ENCODE results near the gene KCNIP2. TPM values are rescaled to one million over a fixed set of nuclear protein-coding genes. Genes with fewer than 3 reads are reported as not detected.
A peak's percentile ranks its signal among the peaks of the same experiment; 100 is the strongest.

The KCNIP2 gene
- 2.5 TPM for total RNA-seq

- no peak for DNase-seq (ENCODE audit: low spot score)
Observed at GRCh38 chr10:101843032-101844021, at the start of gene KCNIP2. Gene KCNIP2, minus strand, starts transcription at chr10:101843800. Its CDS starts 232 bp downstream, at chr10:101843568.

DNA sequence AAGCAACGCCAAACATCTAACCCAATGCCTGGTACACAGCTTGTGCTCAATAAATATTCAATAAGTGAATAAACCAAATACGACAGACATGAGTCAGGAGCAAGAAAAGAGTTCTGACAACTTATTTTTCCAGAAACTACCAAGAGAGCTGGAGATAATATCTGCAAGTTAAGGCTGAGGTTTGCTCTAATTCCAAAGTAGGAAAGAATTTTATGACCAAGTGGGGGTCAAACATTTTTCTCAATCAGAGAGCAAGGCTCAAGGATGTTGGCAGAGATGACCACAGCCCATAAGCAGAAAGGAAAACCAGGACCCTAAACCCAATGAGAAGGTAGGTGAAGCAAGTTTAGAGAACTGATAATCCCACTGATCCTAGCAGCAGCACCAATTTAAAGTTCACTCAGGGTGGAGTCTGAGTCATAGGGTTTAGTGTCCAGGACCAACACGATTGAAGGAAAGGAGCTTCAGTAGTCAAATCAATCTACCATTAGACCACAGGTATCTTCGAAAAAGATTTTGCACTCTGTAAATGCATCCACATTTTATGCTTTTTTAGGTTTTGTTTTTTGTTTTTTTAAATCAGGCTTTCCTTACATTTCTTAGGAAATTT, 49.3 kb upstream of the KCNIP2 start:
- DNase-seq (ENCODE audit: low spot score), result no peak

DNA sequence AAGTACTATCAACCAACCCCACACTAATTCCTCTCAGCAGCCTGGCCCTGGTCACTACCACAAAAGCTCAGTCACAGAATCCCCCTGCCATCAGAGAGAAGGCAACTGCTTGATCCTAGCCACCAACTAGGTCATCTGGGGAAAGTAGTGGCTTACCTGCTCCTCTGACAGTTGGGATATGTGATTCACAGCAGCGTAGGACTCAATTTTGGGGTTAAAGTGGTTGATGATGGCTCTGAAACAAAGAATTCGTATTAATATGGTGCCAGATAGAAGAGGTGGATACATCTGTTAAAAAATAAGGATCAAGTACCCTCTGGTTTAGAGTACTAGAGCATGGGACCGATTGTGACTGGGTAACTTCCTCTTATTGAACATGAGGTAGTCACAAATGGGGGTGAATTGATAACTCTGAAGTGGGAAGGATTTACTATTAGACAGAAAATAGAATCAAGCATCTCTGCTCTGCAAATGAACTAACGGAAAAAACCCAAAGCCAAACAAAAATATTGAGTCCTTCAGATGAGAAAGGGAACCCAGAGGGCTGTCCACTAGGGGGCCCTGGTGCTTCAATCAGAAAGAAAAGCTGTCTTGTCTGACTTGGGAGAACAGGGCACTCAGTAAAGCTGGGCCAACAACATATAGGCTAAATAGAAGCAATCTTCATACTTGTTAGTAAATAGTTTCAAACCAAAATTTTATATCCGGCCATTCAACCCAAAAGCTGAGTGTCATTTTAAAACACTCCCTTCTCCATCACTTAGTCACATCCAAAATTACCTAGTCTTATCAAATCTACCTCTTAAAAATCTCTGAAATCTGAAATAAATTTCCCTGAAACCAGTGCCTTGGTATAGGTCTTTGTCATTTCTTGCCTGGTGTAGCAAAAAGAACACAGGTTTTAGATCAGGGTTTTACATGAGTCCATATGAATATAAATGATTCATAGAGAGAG, 45.9 kb upstream of the KCNIP2 start:
- peak; percentile 74 for DNase-seq (ENCODE audit: low spot score)

GRCh38 chr10:101888251-101888949, 44.8 kb upstream of the KCNIP2 start:
- DNase-seq (ENCODE audit: low spot score), result no peak

DNA sequence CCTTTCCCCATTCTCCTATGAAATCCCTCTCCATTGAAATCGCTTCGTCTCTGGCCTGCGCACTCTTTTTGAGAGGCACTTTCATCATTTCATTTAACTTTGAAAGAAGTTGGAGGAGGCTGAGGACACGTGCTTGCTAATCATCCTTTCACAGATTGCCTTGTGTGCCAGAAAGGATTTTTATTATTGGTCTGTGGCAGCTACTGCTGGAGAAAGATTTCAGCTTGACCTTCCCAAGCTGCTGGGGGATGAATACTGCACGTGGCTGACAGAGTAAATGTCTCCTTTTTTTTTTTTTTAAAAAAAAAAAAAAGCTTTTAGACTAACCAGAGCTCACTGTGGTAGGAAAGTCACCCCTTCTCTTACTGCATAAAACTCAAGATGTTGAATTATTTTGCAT, 44.2 kb upstream of the KCNIP2 start:
- no peak for DNase-seq (ENCODE audit: low spot score)

DNA sequence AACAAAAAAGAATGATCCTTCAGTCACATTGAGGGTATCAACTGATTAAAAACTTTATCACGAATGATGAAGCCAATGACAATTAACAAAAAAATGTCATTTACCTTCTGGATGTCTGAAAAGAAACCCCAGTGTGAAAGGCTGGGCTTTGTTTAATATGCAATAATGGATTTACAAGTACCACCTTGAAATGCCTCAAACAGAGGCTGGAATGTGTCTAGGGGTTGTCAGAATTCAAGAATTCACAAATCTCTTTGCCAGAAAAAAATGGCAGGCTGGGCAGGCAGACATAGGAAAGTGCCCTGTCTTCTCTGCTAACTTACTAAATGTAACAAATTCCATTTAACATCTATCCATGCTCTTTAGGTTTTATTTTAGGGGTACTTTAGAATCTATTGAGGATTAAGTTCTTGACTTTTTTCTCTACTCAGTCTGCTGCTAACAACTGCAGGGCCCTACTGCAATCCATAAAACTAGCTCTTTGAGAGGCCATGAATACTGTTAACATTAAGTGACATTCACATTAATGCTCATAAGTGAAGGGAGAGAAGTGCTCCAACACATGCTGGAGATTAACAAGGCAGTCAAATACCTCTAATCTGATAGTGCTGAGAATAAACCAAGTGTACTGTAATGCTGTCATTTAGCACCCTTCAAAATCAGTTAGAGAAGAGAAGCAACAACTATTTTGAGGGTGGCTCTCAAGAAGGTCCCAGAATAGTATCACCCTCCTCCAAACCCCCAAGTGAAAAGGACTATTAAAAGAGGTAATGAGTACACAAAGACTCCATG, 43.1 kb upstream of the KCNIP2 start:
- no peak for DNase-seq (ENCODE audit: low spot score)

GRCh38 chr10:101881036-101881774, 37.6 kb upstream of the KCNIP2 start:
- DNase-seq (ENCODE audit: low spot score), result no peak

- DNase-seq (ENCODE audit: low spot score), result no peak
Observed at GRCh38 chr10:101880232-101880573, 36.6 kb upstream of the KCNIP2 start.

DNA sequence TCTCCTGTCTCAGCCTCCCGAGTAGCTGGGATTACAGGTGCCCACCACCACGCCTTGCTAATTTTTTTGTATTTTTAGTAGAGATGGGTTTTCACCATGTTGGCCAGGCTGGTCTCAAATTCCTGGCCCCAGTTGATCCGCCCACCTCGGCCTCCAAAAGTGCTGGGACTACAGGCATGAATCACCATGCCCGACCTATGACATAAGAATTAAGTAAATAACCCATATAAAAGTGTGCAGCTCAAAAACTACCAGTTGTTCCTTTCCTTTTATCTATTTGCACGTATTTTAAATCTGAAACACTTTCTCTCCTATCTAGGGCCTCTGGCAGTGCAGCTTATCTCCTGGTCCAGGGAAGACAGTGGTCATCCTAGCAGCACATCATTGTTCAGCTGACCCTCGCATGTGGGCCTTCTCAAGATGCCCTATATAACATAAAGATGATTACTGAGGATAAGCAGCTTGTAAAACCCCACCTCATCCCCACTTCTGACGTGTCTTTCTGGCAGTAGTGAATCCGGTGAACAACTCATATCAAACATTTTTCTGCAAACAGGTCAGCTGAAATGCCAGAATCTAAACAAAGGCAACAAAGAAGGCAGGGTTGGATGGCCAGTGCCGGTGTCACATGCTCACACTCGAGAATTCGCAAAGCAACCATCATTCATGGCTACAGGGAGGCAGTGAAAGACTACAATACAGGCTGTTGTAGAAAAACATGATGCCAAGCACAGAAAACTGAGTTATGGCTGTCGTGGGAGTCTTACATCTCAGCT, 36.0 kb upstream of the KCNIP2 start:
- DNase-seq (ENCODE audit: low spot score), result no peak

- DNase-seq (ENCODE audit: low spot score), result no peak
Observed at GRCh38 chr10:101878869-101879268, 35.3 kb upstream of the KCNIP2 start.

DNA sequence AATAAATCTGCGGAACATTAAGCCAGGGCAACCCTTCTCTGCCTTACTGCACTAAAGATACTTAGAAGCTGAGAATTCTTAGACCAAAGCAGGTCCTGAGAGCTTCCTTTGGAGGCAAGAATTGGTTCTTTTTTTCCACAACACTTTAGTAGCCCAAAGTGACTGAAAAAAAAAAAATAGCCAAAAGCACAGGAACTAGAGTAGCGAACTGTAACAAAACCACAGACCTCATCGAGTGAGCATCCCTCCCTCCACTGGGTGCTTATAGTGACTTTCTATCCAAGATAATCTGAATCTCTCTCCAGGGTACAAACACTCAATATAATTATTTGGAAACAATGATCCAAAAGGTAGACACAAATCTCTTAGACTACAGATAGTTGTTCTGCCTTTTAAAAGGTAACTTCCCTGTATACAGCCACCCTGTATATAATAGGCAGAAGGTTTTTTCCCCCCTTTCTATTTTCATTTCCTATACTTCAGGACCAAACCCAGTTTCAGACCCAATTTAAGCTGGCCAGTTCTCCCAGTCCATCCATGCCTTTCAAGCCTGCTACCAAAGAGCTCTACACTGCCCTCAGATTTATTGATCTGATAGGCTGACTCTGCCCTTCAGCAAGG, 31.6 kb upstream of the KCNIP2 start:
- no peak for DNase-seq (ENCODE audit: low spot score)

DNA sequence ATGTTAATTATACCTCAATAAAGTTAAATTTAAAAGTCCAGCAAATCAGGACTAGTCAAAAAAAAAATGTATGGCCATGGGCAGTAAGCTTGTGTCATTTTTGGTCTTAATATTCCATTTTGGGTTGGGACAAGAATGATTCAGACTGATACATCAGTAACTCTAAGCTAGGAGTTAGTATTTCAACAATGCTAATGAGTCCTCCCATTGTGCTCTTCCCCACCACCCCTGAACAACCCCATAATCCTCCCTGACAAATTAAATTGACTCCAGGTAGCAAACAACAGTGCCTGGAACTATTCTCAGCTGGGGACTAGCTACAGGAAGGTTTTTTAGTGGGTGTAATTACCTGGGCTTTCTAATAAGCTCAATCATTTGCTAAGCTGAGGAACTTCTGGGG, 30.7 kb upstream of the KCNIP2 start:
- DNase-seq (ENCODE audit: low spot score), result no peak

DNA sequence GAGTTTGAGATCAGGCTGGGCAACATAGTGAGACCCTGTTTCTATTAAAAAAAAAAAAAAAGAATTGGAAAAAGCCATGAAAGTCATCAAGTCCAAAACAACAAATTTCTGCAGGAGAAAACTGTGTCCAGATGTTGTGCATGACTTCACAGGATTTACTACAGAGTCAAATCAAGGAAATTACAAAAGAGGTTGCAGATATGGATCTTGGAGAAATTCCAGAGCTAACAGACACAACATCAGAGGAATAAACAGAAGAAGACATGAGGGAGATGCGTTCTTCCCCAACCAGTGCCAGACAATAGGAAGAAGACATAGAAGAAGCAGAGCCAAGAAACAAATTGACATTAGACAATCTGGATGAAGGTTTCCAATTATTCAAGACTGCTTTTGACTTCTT, 24.3 kb upstream of the KCNIP2 start:
- DNase-seq (ENCODE audit: low spot score), result no peak

DNA sequence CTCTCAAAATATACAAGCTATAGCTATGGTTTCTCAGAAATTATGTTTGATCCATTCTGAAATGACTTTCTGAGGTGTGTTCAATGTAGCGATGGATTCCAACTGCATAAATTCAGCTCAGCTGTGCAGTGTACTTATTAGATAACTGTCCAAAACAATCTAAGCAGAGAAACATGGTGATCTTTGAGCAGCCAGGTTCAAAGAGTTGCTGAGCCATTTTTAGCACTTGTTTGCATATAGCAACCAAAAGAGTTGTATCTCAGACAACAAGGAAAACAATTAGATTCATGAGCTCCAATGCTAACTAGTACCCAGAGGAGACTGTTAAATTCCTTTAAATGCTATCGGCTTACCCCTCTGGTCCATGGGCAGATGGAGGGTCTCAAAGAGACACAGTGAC, 15.9 kb upstream of the KCNIP2 start:
- DNase-seq (ENCODE audit: low spot score), result no peak

DNA sequence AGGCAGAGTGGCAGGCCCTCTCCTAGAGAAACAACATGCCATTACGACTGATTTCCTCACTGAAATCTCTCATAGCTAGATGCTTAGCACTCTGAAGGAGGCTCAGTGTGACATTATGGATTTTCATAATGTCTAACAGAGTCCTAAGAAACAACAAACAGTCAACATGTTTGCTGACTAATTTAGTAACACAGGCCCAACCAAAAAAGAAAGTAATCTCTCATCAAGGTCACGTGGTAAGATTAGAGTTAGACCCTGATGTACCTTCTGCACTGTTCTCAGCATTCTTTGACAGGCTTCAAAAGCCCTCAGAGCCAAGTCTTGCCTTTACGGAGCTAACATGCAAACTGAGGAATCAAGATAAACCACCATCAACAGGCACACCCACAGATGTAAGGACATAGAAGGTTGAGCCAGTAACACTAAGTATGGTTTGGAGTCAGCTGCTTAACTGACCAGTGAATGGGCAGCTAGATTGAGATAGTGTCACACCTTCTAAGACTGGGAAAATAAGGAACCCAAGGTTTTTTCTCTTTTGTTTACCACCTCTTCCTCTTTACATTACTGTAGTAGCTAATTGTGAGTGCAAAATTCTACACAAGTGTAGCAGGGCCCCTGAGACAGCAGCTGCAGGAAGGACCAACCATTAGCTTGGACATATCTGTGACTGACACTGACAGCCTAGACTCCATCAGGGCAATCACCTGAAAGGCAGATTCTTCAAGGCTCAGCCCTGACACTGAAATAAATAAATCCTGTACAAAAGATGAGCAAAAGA, 15.3 kb upstream of the KCNIP2 start:
- DNase-seq (ENCODE audit: low spot score), result no peak

DNA sequence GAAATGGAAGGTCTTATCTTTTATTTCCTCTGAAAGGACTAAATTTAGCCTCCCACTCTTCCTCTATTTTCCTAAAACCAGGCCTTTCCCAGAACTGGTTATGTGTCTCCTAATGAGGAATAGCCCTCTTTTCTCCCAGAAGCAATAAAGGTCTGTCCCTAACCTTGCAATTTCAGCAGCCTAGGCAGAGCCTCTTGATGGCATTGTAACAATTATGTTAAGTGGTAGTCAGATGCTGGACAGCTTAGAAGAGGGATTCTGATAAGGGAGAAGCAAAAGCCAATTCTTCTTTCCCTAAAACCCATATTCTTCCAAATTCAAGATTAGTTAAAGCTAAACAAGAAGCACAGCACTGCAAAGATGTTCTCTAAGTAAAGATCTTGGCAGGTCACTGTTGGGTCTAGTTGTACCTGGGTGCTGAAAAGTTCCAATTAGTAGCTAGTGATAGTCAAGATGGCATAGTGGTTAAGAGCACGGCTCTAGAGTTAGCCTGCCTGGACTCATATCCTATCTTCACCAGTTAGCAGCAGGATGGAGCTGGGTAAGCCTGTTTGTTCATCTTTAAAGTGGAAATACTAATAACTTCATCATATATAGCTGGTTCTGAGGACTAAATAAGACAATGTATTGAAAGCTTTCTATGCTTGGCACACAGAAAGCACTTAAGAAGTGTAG, 14.3 kb upstream of the KCNIP2 start:
- DNase-seq (ENCODE audit: low spot score), result no peak

DNA sequence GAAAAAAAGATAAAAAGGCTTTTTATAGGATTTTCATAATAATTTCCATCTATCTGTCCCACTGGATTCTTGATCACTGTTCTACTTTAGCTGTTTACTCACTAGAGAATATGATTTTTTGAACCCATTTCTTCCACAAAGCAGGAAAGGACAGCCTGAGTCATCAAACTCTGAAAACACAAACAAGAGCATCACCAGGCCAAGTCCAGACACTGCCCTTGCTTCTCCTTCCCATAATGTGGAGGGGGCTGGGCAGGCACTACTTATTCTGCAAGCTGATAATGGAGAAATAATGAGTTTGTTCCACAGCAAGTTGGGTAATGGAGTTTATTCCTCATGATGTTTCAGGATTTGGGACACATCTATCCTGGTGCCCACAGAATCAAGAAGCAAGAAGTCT, 13.0 kb upstream of the KCNIP2 start:
- no peak for DNase-seq (ENCODE audit: low spot score)
